A673 (cell line): ENCODE results near the gene NIBAN1. TPM values are rescaled to one million over a fixed set of nuclear protein-coding genes. Genes with fewer than 3 reads are reported as not detected.

Experiments
- BruUV-seq: library from RNA; stranded (reverse); fragments of 400-500 nt; replicated peaks from 2 replicates; lab custom pipeline; 2021; lab: Mats Ljungman, UMichigan
- CTCF ChIA-PET: fragments of 300-600 bp; sonication (Branson Sonifier 250); formaldehyde crosslinking; loops from one replicate; lab custom pipeline; 2022; ENCODE audit warnings: antibody characterized with exemption; lab: Charles Lee
- POLR2A ChIA-PET: fragments of 300-600 bp; sonication (Branson Sonifier 250); formaldehyde crosslinking; loops from one replicate; lab custom pipeline; 2022; ENCODE audit warnings: antibody characterized with exemption; ENCODE audit not compliant: low non-redundant PET; lab: Charles Lee
- DNase-seq: peaks from one replicate; pipeline ENCODE4 v3.0.0-alpha.2; 2015; ENCODE audit warnings: low spot score
- H3K27ac ChIP-seq: fragments of 200-600 bp; sonication (generic); 2 replicates; pipeline ENCODE4 v1.5.1; 2016; ENCODE audit warnings: mixed run types, low read depth, mild to moderate bottlenecking, mixed read lengths, antibody characterized with exemption, low read length; ENCODE audit not compliant: poor library complexity, severe bottlenecking
- H3K27me3 ChIP-seq: fragments of 200-600 bp; sonication (generic); replicated peaks from 2 replicates; pipeline ENCODE4 v1.6.1; 2017; ENCODE audit warnings: mixed run types, low read depth, mild to moderate bottlenecking, mixed read lengths, antibody characterized with exemption, low read length; ENCODE audit not compliant: insufficient read depth, poor library complexity
- H3K36me3 ChIP-seq: fragments of 200-600 bp; sonication (generic); 2 replicates; pipeline ENCODE4 v1.6.1; 2016; ENCODE audit warnings: mixed run types, mild to moderate bottlenecking, mixed read lengths, antibody characterized with exemption, low read length; ENCODE audit not compliant: insufficient read depth, poor library complexity, severe bottlenecking
- H3K4me1 ChIP-seq: fragments of 200-600 bp; sonication (generic); 2 replicates; pipeline ENCODE4 v1.6.1; 2017; ENCODE audit warnings: mixed run types, mild to moderate bottlenecking, mixed read lengths, antibody characterized with exemption, low read length; ENCODE audit not compliant: insufficient read depth, poor library complexity, severe bottlenecking
- H3K4me3 ChIP-seq: fragments of 200-600 bp; sonication (generic); 2 replicates; pipeline ENCODE4 v1.5.1; 2016; ENCODE audit warnings: low read depth, mixed run types, mild to moderate bottlenecking, mixed read lengths, low read length; ENCODE audit not compliant: poor library complexity, severe bottlenecking
- H3K9me3 ChIP-seq: fragments of 200-600 bp; sonication (generic); 2 replicates; pipeline ENCODE4 v1.6.1; 2016; ENCODE audit warnings: mixed run types, low read depth, mild to moderate bottlenecking, mixed read lengths, antibody characterized with exemption, low read length; ENCODE audit not compliant: poor library complexity, severe bottlenecking
- EZH2 ChIP-seq: fragments of 200-600 bp; sonication (generic); IDR thresholded peaks from 2 replicates; pipeline ENCODE4 v1.6.1; 2017; ENCODE audit warnings: borderline replicate concordance, low read depth, mild to moderate bottlenecking, mixed read lengths, antibody characterized with exemption, low read length; ENCODE audit not compliant: poor library complexity, severe bottlenecking
- intact Hi-C: fragments of 100-400 bp; cut with micrococcal nuclease; formaldehyde crosslinking; loops from one replicate; pipeline ENCODE4 v1.10.0; 2022; ENCODE audit not compliant: unreplicated experiment
- total RNA-seq: library from RNA; stranded (reverse); gene quantifications from 2 replicates; pipeline ENCODE4 v1.2.3, GENCODE V29; 2021
- TF ChIP-seq, protein P1 (sequence below): fragments of 300-800, 200-600 bp; sonication (generic); conservative IDR thresholded peaks from 2 replicates; pipeline ENCODE4 v1.5.1; 2017; ENCODE audit warnings: low read depth, mild to moderate bottlenecking, antibody characterized with exemption, low read length, moderate library complexity, mixed read lengths

The NIBAN1 gene
- total RNA-seq, 1 experiment from 2014 or later: 52.9 TPM

DNA sequence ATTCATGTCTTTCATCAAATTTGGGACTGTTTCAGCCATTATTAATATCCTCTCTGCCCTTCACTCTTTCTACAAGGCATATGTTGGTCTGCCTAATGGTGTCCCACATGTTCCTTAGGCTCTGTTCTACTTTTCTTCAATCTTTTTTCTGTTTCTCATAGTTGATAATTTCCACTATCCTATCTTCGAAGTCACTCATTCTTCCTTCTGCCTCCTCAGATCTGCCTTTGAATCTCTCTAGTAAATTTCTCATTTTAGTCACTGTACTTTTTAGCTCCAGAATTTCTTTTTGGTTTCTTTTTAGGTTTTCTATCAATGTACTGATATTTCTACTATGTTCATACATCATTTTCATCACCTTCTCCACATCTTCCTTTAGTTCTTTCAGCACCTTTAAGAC, 20.0 kb upstream of the NIBAN1 start:
- H3K9me3 ChIP-seq: no peaks in the 10 kb centered on the region
- no peaks in the 10 kb centered on the region for H3K27me3 ChIP-seq
- TF ChIP-seq EZH2: no peak
- TF ChIP-seq, protein P1, sequence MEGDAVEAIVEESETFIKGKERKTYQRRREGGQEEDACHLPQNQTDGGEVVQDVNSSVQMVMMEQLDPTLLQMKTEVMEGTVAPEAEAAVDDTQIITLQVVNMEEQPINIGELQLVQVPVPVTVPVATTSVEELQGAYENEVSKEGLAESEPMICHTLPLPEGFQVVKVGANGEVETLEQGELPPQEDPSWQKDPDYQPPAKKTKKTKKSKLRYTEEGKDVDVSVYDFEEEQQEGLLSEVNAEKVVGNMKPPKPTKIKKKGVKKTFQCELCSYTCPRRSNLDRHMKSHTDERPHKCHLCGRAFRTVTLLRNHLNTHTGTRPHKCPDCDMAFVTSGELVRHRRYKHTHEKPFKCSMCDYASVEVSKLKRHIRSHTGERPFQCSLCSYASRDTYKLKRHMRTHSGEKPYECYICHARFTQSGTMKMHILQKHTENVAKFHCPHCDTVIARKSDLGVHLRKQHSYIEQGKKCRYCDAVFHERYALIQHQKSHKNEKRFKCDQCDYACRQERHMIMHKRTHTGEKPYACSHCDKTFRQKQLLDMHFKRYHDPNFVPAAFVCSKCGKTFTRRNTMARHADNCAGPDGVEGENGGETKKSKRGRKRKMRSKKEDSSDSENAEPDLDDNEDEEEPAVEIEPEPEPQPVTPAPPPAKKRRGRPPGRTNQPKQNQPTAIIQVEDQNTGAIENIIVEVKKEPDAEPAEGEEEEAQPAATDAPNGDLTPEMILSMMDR: no peak
- ChIA-PET POLR2A (no interaction called here), CTCF (no interaction called here)
- no peak overlapping the region for H3K4me3 ChIP-seq
- intact Hi-C loops: no loop called here
- no TSS peak for BruUV-seq
- no peak overlapping the region for H3K27ac ChIP-seq
- DNase-seq: no peak
- no peaks in the 10 kb centered on the region for H3K36me3 ChIP-seq
- H3K4me1 ChIP-seq: no peaks in the 10 kb centered on the region

DNA sequence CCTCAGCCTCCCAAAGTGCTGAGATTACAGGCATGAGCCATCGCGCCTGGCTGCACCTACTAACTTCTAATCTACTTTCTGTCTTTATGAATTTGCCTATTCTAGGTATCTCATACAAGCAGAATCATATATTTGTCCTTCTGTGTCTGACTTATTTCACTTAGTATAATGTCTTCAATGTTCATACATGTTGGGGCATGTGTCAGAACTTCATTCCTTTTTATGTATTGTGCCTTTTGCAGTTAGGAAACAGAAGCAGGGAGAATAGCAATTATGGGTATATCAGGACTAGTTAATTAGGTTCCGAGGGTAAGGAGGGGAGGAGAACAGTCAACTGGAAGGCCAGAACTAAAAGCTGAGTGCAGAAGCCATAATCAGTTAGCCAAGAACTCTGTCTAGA, 18.0 kb upstream of the NIBAN1 start:
- TF ChIP-seq, protein P1: no peak
- TF ChIP-seq EZH2: no peak
- no peaks in the 10 kb centered on the region for H3K4me1 ChIP-seq
- intact Hi-C loops: no loop called here

DNA sequence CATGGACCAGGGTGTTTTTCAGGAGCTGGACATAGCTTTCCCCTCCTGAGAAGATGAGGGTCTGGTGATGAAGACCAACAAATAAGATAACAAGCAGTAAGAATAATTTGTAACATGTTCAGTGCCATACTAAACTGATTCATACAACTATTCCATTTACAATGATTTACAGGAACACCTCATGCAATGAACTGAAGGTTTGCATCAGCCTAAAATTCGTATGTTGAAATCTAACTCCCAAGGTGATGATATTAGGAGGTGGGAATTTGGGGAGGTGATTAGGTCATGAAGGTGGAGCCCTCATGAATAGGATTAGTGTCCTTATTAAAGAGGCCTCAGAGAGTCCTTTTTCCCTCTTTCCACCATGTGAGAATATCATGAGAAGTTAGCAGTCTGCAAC, 15.9 kb upstream of the NIBAN1 start:
- Histone ChIP-seq H3K27me3 (no peaks in the 10 kb centered on the region), H3K36me3 (no peaks in the 10 kb centered on the region), H3K9me3 (no peaks in the 10 kb centered on the region), H3K27ac (no peak overlapping the region), H3K4me3 (no peak overlapping the region), H3K4me1 (no peaks in the 10 kb centered on the region)
- no TSS peak for BruUV-seq
- intact Hi-C loops: no loop called here
- TF ChIP-seq EZH2: no peak
- TF ChIP-seq, protein P1: no peak
- POLR2A ChIA-PET: no interaction called here
- no peak for DNase-seq
- CTCF ChIA-PET: no interaction called here

More for the DNA sequence above, 18.0 kb upstream of the NIBAN1 start:
- BruUV-seq: no TSS peak
- CTCF ChIA-PET: no interaction called here
- no peaks in the 10 kb centered on the region for H3K36me3 ChIP-seq
- no peak for DNase-seq
- no peaks in the 10 kb centered on the region for H3K9me3 ChIP-seq
- H3K27ac ChIP-seq: no peak overlapping the region
- H3K4me3 ChIP-seq: no peak overlapping the region
- POLR2A ChIA-PET: no interaction called here
- no peaks in the 10 kb centered on the region for H3K27me3 ChIP-seq
